Kidney (tissue), 14 donors: Measurements from ENCODE around the gene SBNO2. TPM values are rescaled to one million over a fixed set of nuclear protein-coding genes. Genes with fewer than 3 reads are reported as not detected.
A peak's percentile ranks its signal among the peaks of the same experiment; 100 is the strongest.

Experiments
- DNase-seq, 5 donors: peaks; one replicate each; pipeline ENCODE4 v3.0.0-alpha.2; 2013 to 2020
- FAIRE-seq: peaks from 2 replicates; lab custom pipeline; 2012; peaks lifted over from hg19 to GRCh38; lab: Jason Lieb, UNC
- H3K27ac ChIP-seq, 2 donors: one replicate each; pipeline ENCODE4 v1.7.0; 2013; ENCODE audit warnings: low read depth in 2 of 2, low read length in 2 of 2, inconsistent platforms in 1 of 2
- H3K27me3 ChIP-seq: one replicate; pipeline ENCODE4 v1.7.1; 2013; ENCODE audit warnings: low read length, inconsistent platforms; ENCODE audit not compliant: control insufficient read depth, insufficient read depth
- H3K36me3 ChIP-seq, 3 donors: one replicate each; pipeline versions ENCODE4 v1.7.0 to v1.7.1; 2013; ENCODE audit warnings: low read length in 3 of 3, control low read depth in 1 of 3, inconsistent platforms in 1 of 3; ENCODE audit not compliant: insufficient read depth in 3 of 3, control insufficient read depth in 2 of 3
- H3K4me1 ChIP-seq, 3 donors: one replicate each; pipeline versions ENCODE4 v1.7.0 to v1.7.1; 2013; ENCODE audit warnings: low read length in 3 of 3, inconsistent platforms in 1 of 3, low read depth in 1 of 3; ENCODE audit not compliant: control insufficient read depth in 2 of 3, insufficient read depth in 2 of 3
- H3K4me3 ChIP-seq, 3 donors: one replicate each; pipeline versions ENCODE4 v1.7.0 to v1.8.1; 2013; ENCODE audit warnings: low read length in 3 of 3, control low read depth in 1 of 3, inconsistent platforms in 1 of 3
- H3K9ac ChIP-seq, 3 donors: one replicate each; pipeline versions ENCODE4 v1.7.0 to v1.7.1; 2013; ENCODE audit warnings: low read length in 3 of 3, control low read depth in 1 of 3, inconsistent platforms in 1 of 3
- H3K9me3 ChIP-seq, 3 donors: one replicate each; pipeline versions ENCODE4 v1.7.0 to v1.7.1; 2013; ENCODE audit warnings: low read length in 3 of 3, control low read depth in 1 of 3, inconsistent platforms in 1 of 3; ENCODE audit not compliant: control insufficient read depth in 2 of 3, insufficient read depth in 1 of 3
- CTCF ChIP-seq: IDR thresholded peaks from 3 replicates; pipeline ENCODE4 v1.5.1; 2012; ENCODE audit warnings: mild to moderate bottlenecking, moderate library complexity, borderline replicate concordance; ENCODE audit not compliant: insufficient read depth; ENCODE audit errors: extremely low read depth
- intact Hi-C: fragments of 100-400 bp; cut with DNase I; formaldehyde crosslinking; loops from one replicate; pipeline ENCODE4 v1.11.1; 2022
- polyA plus RNA-seq: library from polyadenylated mRNA; stranded (reverse); fragments of 350-450 nt; fragmentation: Illumina TruSeq; extraction: RNeasy Lipid Tissue Mini Kit (QIAGEN cat#74804); gene quantifications from one replicate; pipeline ENCODE4 v1.2.3, GENCODE V29; 2014; ENCODE audit warnings: low read depth, low replicate concordance; ENCODE audit not compliant: insufficient read depth
- total RNA-seq: library from RNA; stranded (reverse); fragmentation: NEBNext Ultra II Directional; extraction: Animal tissue kit (Norgen Biotek cat#: 25700); gene quantifications from one replicate; pipeline ENCODE4 v1.2.1, GENCODE V29; 2021
- donor health status: control.
- donor health status: control.
- donor health status: control.
- donor health status: control.
- donor health status: control.
- donor health status: DM: yes; HTN: yes; CAD: no.
- donor health status: Normal renal cell carcinoma (clear cell type).

SBNO2 gene
- total and polyA plus RNA-seq, 2 donors from 2014 or later = 12.2 to 156 TPM

- H3K36me3 ChIP-seq = peaks cover 0 to 6% (median 0%) of the 10 kb centered on the region in 3 donors
Measured at GRCh38 chr19:1093330-1093729, 80.7 kb downstream of the SBNO2 start.

GRCh38 chr19:1091544-1092175, 82.4 kb downstream of the SBNO2 start:
- TF ChIP-seq CTCF = no peak
- no peak for FAIRE-seq
- intact Hi-C loops = no loop called here
- Histone ChIP-seq H3K9ac (no peak overlapping the region), H3K27ac (no peak overlapping the region), H3K36me3 (peaks cover 0 to 6% (median 4%) of the 10 kb centered on the region in 3 donors), H3K27me3 (no peaks in the 10 kb centered on the region), H3K4me3 (no peak overlapping the region), H3K4me1 (peaks cover 0 to 14% (median 0%) of the 10 kb centered on the region in 3 donors), H3K9me3 (no peaks in the 10 kb centered on the region)
- no peak for DNase-seq

More at GRCh38 chr19:1093330-1093729, 80.7 kb downstream of the SBNO2 start:
- H3K27ac ChIP-seq = no peak overlapping the region
- DNase-seq (no peak), FAIRE-seq (no peak)
- H3K9me3 ChIP-seq = no peaks in the 10 kb centered on the region
- no peak for TF ChIP-seq CTCF
- no peaks in the 10 kb centered on the region for H3K27me3 ChIP-seq
- H3K4me1 ChIP-seq = peaks cover 0 to 17% (median 0%) of the 10 kb centered on the region in 3 donors
- peak overlapping the region in 1 of 3 donors; percentile 88 for H3K4me3 ChIP-seq
- H3K9ac ChIP-seq = no peak overlapping the region
- intact Hi-C loops = no loop called here

- intact Hi-C loops = no loop called here
- no peak for FAIRE-seq
- Histone ChIP-seq H3K9ac (no peak overlapping the region), H3K9me3 (no peaks in the 10 kb centered on the region), H3K27me3 (no peaks in the 10 kb centered on the region), H3K4me3 (no peak overlapping the region), H3K36me3 (peaks cover 0 to 6% (median 4%) of the 10 kb centered on the region in 3 donors), H3K27ac (no peak overlapping the region), H3K4me1 (peaks cover 0 to 14% (median 0%) of the 10 kb centered on the region in 3 donors)
- no peak for TF ChIP-seq CTCF
- DNase-seq = no peak
Measured at GRCh38 chr19:1090731-1091543, 83.1 kb downstream of the SBNO2 start.
